MM.1S (cell line): ENCODE results near the gene RNF14.

Experiments used
- CTCF ChIP-seq: fragments of 300-600 bp; sonication (generic); IDR thresholded peaks from 2 replicates; pipeline ENCODE4 v1.5.1; 2016; ENCODE audit warnings: antibody characterized with exemption, low read length, mixed read lengths
- EZH2 ChIP-seq: fragments of 300-600 bp; sonication (generic); optimal IDR thresholded peaks from 2 replicates; pipeline ENCODE3; 2017; ENCODE audit warnings: low read depth, mild to moderate bottlenecking, antibody characterized with exemption, low read length, mixed read lengths
- EZH2phosphoT487 ChIP-seq: fragments of 300-600 bp; sonication (generic); IDR thresholded peaks from 2 replicates; pipeline ENCODE4 v1.6.1; 2018; ENCODE audit warnings: antibody characterized with exemption, low read length

GRCh38 chr5:141923448-141924313, 45.2 kb upstream of the RNF14 start, which contains the start of gene DELE1:
- no peak for TF ChIP-seq CTCF
- TF ChIP-seq EZH2phosphoT487, result no peak
- no peak for TF ChIP-seq EZH2
